Liver (tissue), 3 donors: Measurements from ENCODE around the gene ADGRG3.

ENCODE experiments used
- CTCF ChIP-seq: fragments of 150-350 bp; IDR thresholded peaks from 2 replicates; pipeline ENCODE4 v1.5.1; 2017; ENCODE audit warnings: improper control_type of control experiment, low read depth, low read length; ENCODE audit not compliant: missing input control
- RAD21 ChIP-seq, 2 donors: IDR thresholded peaks; 2 replicates each; pipeline ENCODE4 v1.6.1; 2016; ENCODE audit warnings: antibody characterized with exemption in 2 of 2, mild to moderate bottlenecking in 2 of 2
- REST ChIP-seq: IDR thresholded peaks from 2 replicates; pipeline ENCODE4 v1.6.1; 2016; ENCODE audit warnings: antibody characterized with exemption, mild to moderate bottlenecking
- SP1 ChIP-seq: IDR thresholded peaks from 2 replicates; pipeline ENCODE4 v1.6.1; 2018; ENCODE audit warnings: antibody characterized with exemption, mild to moderate bottlenecking
- YY1 ChIP-seq: IDR thresholded peaks from 2 replicates; pipeline ENCODE4 v1.6.1; 2016; ENCODE audit warnings: antibody characterized with exemption, mild to moderate bottlenecking
- donor health status: healthy.
- donor health status: healthy.

- no peak for TF ChIP-seq CTCF
- TF ChIP-seq YY1: no peak
- TF ChIP-seq SP1: no peak
- no peak for TF ChIP-seq REST
- no peak for TF ChIP-seq RAD21 (IDR thresholded peaks at IDR 0.05)
Observed at GRCh38 chr16:57658130-57658877, 9.8 kb upstream of the ADGRG3 start.
